Retinal pigment epithelial cell (primary cell): Measurements from ENCODE around the gene EBF4.

Experiments used
- DNase-seq: peaks from one replicate; pipeline ENCODE4 v3.0.0-alpha.2; 2010; ENCODE audit warnings: low read depth
- H3K4me3 ChIP-seq: 2 replicates; pipeline ENCODE4 v1.5.1; 2011; ENCODE audit warnings: mild to moderate bottlenecking, low read length, control low read depth, moderate library complexity
- CTCF ChIP-seq: conservative IDR thresholded peaks from 2 replicates; pipeline ENCODE4 v1.5.1; 2011; ENCODE audit warnings: low read depth, low read length, control low read depth, inconsistent platforms

The EBF4 gene

GRCh38 chr20:2692036-2692885, at the start of gene EBF4:
Gene EBF4, plus strand, starts transcription at chr20:2692780. Its CDS starts 866 bp downstream, at chr20:2693646.
- peak within 1 kb of the TSS; percentile 30 for H3K4me3 ChIP-seq
- DNase-seq: no peak
- no peak for TF ChIP-seq CTCF

GRCh38 chr20:2643708-2644107, 48.9 kb upstream of the EBF4 start:
- no peak for DNase-seq
- H3K4me3 ChIP-seq: no peak overlapping the region
- TF ChIP-seq CTCF: no peak

GRCh38 chr20:2651772-2652723, 40.5 kb upstream of the EBF4 start, which contains the start of gene NOP56:
Gene NOP56, plus strand, starts transcription at chr20:2652632. Its CDS starts 29 bp downstream, at chr20:2652661.
- TF ChIP-seq CTCF: no peak
- peak within 1 kb of the TSS; percentile 97 for H3K4me3 ChIP-seq
- peak; percentile 59 for DNase-seq

GRCh38 chr20:2652724-2653555, 39.6 kb upstream of the EBF4 start:
- TF ChIP-seq CTCF: no peak
- DNase-seq: no peak
- peak overlapping the region; percentile 97 for H3K4me3 ChIP-seq

GRCh38 chr20:2653556-2654383, 38.8 kb upstream of the EBF4 start:
- no peak for DNase-seq
- H3K4me3 ChIP-seq: peak overlapping the region; percentile 97
- TF ChIP-seq CTCF: no peak

DNA sequence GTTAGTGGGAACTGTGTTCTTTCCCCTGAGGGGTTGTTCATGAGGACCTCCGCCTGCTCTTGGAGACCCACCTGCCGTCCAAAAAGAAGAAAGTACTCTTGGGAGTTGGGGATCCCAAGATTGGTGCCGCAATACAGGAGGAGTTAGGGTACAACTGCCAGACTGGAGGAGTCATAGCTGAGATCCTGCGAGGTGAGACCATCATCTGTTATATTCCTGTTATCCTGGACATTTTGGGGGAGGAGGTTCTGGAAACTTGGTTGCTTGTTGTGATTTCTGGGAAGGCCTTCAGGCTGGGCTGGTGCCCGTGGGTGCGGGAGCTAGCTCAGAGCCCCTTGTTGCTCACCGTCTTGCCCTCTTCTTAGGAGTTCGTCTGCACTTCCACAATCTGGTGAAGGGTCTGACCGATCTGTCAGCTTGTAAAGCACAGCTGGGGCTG, 38.2 kb upstream of the EBF4 start:
- H3K4me3 ChIP-seq: peak overlapping the region; percentile 97
- DNase-seq: no peak

More for the DNA sequence above, 38.2 kb upstream of the EBF4 start:
- TF ChIP-seq CTCF: no peak
